Transverse colon (tissue), 4 donors: Measurements from ENCODE around the gene RFX2. TPM values are rescaled to one million over a fixed set of nuclear protein-coding genes. Genes with fewer than 3 reads are reported as not detected.
A peak's percentile ranks its signal among the peaks of the same experiment; 100 is the strongest.

ENCODE experiments used
- DNase-seq: peaks from one replicate; pipeline ENCODE4 v3.0.0-alpha.2; 2019
- H3K27ac ChIP-seq, 4 donors: fragments of 200-600 bp; sonication (generic); 2 replicates each; pipeline ENCODE4 v1.5.1; 2016 to 2018; ENCODE audit warnings: inconsistent platforms in 4 of 4
- H3K27me3 ChIP-seq: fragments of 200-600 bp; sonication (generic); 2 replicates; pipeline ENCODE4 v1.5.1; 2017; ENCODE audit warnings: inconsistent platforms
- H3K36me3 ChIP-seq, 4 donors: fragments of 200-600 bp; sonication (generic); 2 replicates each; pipeline ENCODE4 v1.5.1; 2017 to 2019; ENCODE audit warnings: inconsistent platforms in 4 of 4
- H3K4me1 ChIP-seq, 4 donors: fragments of 200-600 bp; sonication (generic); 2 replicates each; pipeline ENCODE4 v1.5.1; 2017 to 2020; ENCODE audit warnings: inconsistent platforms in 4 of 4
- H3K4me3 ChIP-seq, 4 donors: fragments of 200-600 bp; sonication (generic); 1 replicate in 1 of 4; 2 replicates in 3 of 4; pipeline versions ENCODE4 v1.5.1 to v1.6.1; 2017 to 2019; ENCODE audit warnings: inconsistent platforms in 4 of 4
- H3K9me3 ChIP-seq, 2 donors: fragments of 200-600 bp; sonication (generic); 2 replicates each; pipeline ENCODE4 v1.5.1; 2017 to 2019; ENCODE audit warnings: inconsistent platforms in 2 of 2
- CTCF ChIP-seq, 5 experiments: fragments of 200-600 bp in 3 of 5; fragments of 450-650 bp in 2 of 5; sonication (generic) in 3 of 5; IDR thresholded peaks; 1 replicate in 2 of 5; 2 replicates in 3 of 5; pipeline ENCODE4 v1.5.1; 2016 to 2017; ENCODE audit warnings: antibody characterized with exemption in 5 of 5, inconsistent platforms in 3 of 5, mild to moderate bottlenecking in 2 of 5, moderate library complexity in 1 of 5
- EP300 ChIP-seq: sonication (generic); formaldehyde crosslinking; IDR thresholded peaks from one replicate; pipeline ENCODE4 v1.6.1; 2017; ENCODE audit warnings: antibody characterized with exemption, low read depth
- POLR2A ChIP-seq: fragments of 450-650 bp; IDR thresholded peaks from one replicate; pipeline ENCODE4 v1.6.1; 2016; ENCODE audit warnings: antibody characterized with exemption, mild to moderate bottlenecking, moderate library complexity
- POLR2AphosphoS5 ChIP-seq, 3 donors: sonication (generic); formaldehyde crosslinking; IDR thresholded peaks; one replicate each; pipeline ENCODE4 v1.6.1; 2016; ENCODE audit warnings: antibody characterized with exemption in 3 of 3
- WGBS, 2 donors: methylation state at CpG; one replicate each; pipeline ENCODE4 v1.1.5; 2018; ENCODE audit warnings: low coverage in 1 of 2; 5-methylcytosine and 5-hydroxymethylcytosine counted together
- in situ Hi-C, 4 donors: fragments of 200-750 bp; cut with MboI; loops; one replicate each; pipeline versions ENCODE4 v1.15.0 to v1.15.1; 2017; ENCODE audit warnings: low sequenced_read_pairs in 3 of 4, low pct_ligation_motif_present in 1 of 4, low pct_unique_long_range_greater_than_20kb in 1 of 4
- intact Hi-C: fragments of 100-400 bp; cut with DNase I; formaldehyde crosslinking; loops from one replicate; pipeline ENCODE4 v1.15.1; 2023; ENCODE audit warnings: low total_unique reads
- total RNA-seq, 4 donors: library from RNA; depleted of rRNA; stranded (reverse); fragments of >200 nt; gene quantifications; one replicate each; pipeline ENCODE4 v1.1.0, GENCODE V29; 2016

The RFX2 gene
- total RNA-seq, 4 donors from 2014 or later, result 6.1 to 57.5 (median 11.8) TPM

GRCh38 chr19:5974721-5975387 lies 135.4 kb downstream of the RFX2 start:
- H3K36me3 ChIP-seq, result no peaks in the 10 kb centered on the region
- in situ Hi-C loops, result no loop called here
- peaks cover 36 to 61% (median 55%) of the 10 kb centered on the region in 4 donors for H3K4me1 ChIP-seq
- no peaks in the 10 kb centered on the region for H3K9me3 ChIP-seq
- DNase-seq, result no peak
- 19 to 38% methylated on average over 3 to 10 of the region's 10 CpGs for WGBS, 2 donors
- TF ChIP-seq POLR2AphosphoS5 (IDR thresholded peaks at IDR 0.05) (no peak), EP300 (no peak), POLR2A (no peak), CTCF (IDR thresholded peaks at IDR 0.05) (no peak)
- intact Hi-C loops, result no loop called here
- no peaks in the 10 kb centered on the region for H3K27me3 ChIP-seq
- H3K27ac ChIP-seq, result peak overlapping the region; percentile 22 to 49 (median 40)
- H3K4me3 ChIP-seq, result no peak overlapping the region

- Histone ChIP-seq H3K27ac (peak overlapping the region in 2 of 4 donors; percentile 44 to 49), H3K4me3 (no peak overlapping the region), H3K36me3 (no peaks in the 10 kb centered on the region), H3K9me3 (no peaks in the 10 kb centered on the region), H3K27me3 (no peaks in the 10 kb centered on the region), H3K4me1 (peaks cover 39 to 59% (median 51%) of the 10 kb centered on the region in 4 donors)
- whole genome bisulfite sequencing, 2 donors, result 82% methylated on average over 13 of the region's 15 CpGs; no CpG with 5 or more reads in 1 of the 2 donors
- TF ChIP-seq CTCF (IDR thresholded peaks at IDR 0.05), result no peak
- no peak for TF ChIP-seq POLR2AphosphoS5 (IDR thresholded peaks at IDR 0.05)
- no peak for TF ChIP-seq EP300
- no peak for TF ChIP-seq POLR2A
- intact Hi-C loops (no loop called here), in situ Hi-C loops (no loop called here)
- DNase-seq, result no peak
Measured at GRCh38 chr19:5973867-5974635, 136.2 kb downstream of the RFX2 start.

GRCh38 chr19:5973376-5973775 lies 136.9 kb downstream of the RFX2 start:
- DNase-seq, result no peak
- H3K4me3 ChIP-seq, result no peak overlapping the region
- intact Hi-C loops, result no loop called here
- no peaks in the 10 kb centered on the region for H3K9me3 ChIP-seq
- 80 to 86% methylated on average over 1 to 5 of the region's 5 CpGs for WGBS, 2 donors
- no peaks in the 10 kb centered on the region for H3K36me3 ChIP-seq
- peaks cover 39 to 59% (median 50%) of the 10 kb centered on the region in 4 donors for H3K4me1 ChIP-seq
- TF ChIP-seq POLR2AphosphoS5 (IDR thresholded peaks at IDR 0.05), result no peak
- no peak for TF ChIP-seq EP300
- no peak for TF ChIP-seq CTCF (IDR thresholded peaks at IDR 0.05)
- no peak for TF ChIP-seq POLR2A
- no peak overlapping the region for H3K27ac ChIP-seq
- no peaks in the 10 kb centered on the region for H3K27me3 ChIP-seq
- in situ Hi-C loops, result no loop called here

- Histone ChIP-seq H3K27me3 (no peaks in the 10 kb centered on the region), H3K36me3 (no peaks in the 10 kb centered on the region), H3K4me3 (no peak overlapping the region), H3K27ac (no peak overlapping the region), H3K9me3 (no peaks in the 10 kb centered on the region), H3K4me1 (peaks cover 49 to 68% (median 59%) of the 10 kb centered on the region in 4 donors)
- intact Hi-C loops, result no loop called here
- TF ChIP-seq CTCF (IDR thresholded peaks at IDR 0.05), result no peak
- no peak for TF ChIP-seq POLR2A
- TF ChIP-seq EP300, result no peak
- TF ChIP-seq POLR2AphosphoS5 (IDR thresholded peaks at IDR 0.05), result no peak
- no peak for DNase-seq
- in situ Hi-C loops, result no loop called here
- WGBS, 2 donors, result 87% methylated on average over 9 of the region's 9 CpGs; no CpG with 5 or more reads in 1 of the 2 donors
Measured at GRCh38 chr19:5972355-5972731, 138.0 kb downstream of the RFX2 start.
